Right kidney (tissue), 1 donor: ENCODE data around the gene TMEM204.

Experiments used
- DNase-seq: peaks from one replicate; pipeline ENCODE4 v3.0.0-alpha.2; 2016

TMEM204 gene

DNA sequence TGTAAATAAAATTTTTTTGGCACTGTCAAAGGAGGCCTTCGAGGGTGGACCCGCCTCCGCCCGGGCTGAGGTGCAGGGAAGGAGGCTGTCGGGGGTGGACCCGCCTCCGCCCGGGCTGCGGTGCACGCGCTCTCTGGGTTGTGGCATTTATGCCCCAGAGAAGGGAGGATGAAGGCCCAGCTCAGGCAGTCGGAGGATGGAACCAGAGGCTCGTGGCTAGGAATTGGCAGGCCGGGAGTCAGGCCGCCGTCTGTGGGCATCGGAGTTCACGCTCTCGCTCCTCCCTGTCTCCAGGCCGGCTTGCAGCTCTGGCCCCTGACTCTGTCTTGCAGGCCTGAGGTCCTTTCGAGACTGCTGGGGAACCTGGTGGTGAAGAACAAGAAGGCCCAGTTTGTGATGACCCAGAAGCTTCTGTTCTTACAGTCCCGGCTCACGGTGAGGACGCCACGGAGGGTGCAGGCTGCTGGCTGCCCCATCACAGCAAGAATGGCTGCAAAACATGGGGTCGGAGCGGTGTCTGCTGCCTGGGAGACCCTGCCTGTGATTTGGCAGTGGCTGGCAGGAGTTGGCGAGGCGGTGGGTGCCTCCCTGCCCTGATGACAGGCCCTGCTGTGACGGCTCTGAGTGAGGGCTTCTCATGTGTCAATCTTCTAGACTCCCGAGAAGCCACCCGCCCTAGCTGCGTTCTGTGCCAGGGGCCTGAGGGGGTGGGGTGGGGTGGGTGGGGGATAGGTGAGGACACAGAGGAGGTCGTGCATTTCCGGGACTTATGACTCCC is 34.4 kb upstream of the TMEM204 start:
- DNase-seq: no peak

DNA sequence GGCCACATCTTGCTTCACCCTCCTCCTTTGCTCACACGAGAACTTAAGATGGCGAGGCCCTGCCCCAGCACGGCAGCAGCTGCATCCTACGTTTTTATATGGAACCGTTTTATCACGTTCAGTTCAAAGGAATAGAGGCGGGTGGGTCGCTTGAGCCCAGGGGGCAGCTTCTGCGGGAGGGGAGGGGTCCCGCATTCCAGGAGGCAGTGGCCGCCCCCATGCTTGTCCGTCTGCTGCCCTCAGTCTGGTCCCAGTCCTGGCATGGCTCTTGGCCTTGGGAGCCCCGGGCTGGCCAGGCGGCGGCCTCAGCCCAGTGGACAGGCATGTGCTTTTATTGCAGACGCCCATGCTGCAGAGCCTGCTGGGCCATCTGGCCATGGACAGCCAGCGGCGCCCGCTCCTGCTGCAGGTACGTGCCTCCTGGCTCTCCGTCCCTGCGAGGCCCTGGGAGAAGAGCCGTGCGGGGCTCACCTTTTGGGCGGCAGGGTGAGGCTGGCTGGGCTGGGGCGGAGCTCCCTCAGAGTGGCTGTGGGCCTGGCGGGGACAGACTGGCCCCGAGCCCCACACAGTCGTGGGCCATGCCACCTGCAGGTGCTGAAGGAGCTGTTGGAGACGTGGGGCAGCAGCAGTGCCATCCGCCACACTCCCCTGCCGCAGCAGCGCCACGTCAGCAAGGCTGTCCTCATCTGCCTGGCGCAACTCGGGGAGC is 33.6 kb upstream of the TMEM204 start:
- DNase-seq: no peak

GRCh38 chr16:1500465-1501150 is 32.9 kb upstream of the TMEM204 start:
- DNase-seq: no peak

GRCh38 chr16:1501630-1502029 is 31.8 kb upstream of the TMEM204 start:
- DNase-seq: no peak

- no peak for DNase-seq
These were observed 31.1 kb upstream of the TMEM204 start for GRCh38 chr16:1502092-1503004.

DNA sequence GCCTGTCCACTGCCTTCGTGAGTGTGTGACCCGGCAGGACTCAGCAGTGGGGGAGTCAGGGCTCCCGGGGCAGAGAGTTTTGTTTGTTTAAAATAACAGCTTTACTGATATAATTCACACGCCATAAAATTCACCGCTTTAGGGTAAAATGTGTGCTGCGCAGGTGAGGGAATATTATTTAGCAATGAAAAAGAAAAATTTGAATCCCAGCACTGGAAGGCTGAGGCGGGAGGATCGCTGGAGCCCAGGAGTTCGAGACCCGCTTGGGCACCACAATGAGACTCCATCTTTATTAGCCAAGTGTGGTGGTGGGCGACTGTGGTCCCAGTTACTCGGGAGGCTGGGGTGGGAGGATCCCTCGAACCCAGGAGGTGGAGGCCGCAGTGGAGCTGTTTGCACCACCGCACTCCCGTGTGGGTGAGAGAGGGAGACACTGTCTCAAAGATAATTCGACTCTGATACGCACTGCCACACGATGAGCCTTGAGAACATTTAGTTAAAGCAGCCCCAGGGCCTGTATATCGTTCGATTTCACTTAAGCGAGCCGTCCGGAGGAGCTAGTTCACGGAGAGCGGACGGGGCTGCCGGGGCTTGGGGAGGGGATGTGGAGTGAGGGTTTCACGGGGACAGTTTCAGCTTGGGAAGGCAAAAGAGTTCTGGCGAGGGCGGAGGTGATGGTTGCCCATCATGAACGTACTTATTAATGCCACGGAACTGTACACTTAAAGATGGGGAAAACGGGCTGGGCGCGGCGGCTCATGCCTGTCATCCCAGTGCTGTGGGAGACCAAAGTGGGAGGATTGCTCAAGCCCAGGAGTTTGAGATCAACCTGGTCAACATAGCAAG is 30.1 kb upstream of the TMEM204 start:
- DNase-seq: no peak

DNA sequence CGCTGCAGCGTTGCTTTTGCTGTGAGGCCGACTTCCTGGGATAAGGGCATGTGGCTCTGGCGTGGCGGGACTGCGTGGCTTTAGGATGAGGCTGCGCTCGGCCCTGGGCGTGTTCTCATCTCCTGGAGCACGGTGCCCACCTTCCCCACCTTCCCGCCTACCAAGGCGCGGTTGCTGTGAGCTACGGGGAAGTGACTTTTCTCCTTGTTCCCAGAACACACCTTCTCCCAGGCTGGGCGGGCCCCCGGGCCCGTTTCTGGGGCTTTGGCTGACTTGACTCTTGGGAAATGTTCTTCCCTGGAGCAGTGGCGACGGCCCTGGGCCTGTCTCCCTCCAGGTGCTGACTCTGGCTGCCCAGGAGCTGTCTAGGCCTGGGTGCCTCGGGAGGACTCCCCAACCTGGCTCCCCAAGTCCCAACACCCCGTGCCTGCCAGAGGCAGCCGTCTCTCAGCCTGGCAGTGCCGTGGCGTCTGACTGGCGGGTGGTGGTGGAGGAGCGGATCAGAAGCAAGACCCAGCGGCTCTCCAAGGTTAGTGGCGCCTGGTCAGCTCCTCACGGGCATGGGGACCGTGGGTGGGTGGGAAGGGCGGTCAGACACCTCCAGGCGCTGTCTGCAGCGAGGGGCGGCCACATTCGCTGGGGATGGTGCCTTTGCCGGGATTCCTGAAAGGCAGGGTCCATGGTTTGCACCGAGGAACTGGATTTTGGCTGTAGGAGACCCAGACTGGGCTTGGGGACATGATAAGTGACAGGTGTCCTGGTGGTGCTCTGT is 28.2 kb upstream of the TMEM204 start:
- DNase-seq: no peak

DNA sequence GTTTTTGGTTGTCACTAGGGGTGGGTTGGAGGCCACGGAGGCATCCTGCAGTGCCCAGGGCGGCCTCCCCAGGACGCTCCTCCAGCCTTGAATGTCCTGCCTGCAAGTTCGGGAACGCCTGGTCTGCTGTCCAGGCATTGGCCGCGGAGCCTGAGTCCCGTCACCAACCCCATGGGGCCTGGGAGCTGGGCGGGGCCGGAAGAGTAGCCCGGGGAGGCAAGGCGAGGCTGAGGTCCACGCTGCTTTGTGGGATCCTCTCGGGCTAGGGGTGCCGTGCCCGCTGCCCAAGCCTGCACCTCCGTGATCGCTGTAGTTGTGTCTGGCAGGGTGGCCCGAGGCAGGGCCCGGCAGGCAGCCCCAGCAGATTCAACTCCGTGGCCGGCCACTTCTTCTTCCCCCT is 27.6 kb upstream of the TMEM204 start:
- no peak for DNase-seq

GRCh38 chr16:1506494-1507213 is 26.8 kb upstream of the TMEM204 start:
- no peak for DNase-seq

- DNase-seq: no peak
These were observed 24.8 kb upstream of the TMEM204 start for GRCh38 chr16:1508494-1509187.

GRCh38 chr16:1509307-1510221 is 23.9 kb upstream of the TMEM204 start:
- DNase-seq: no peak

DNA sequence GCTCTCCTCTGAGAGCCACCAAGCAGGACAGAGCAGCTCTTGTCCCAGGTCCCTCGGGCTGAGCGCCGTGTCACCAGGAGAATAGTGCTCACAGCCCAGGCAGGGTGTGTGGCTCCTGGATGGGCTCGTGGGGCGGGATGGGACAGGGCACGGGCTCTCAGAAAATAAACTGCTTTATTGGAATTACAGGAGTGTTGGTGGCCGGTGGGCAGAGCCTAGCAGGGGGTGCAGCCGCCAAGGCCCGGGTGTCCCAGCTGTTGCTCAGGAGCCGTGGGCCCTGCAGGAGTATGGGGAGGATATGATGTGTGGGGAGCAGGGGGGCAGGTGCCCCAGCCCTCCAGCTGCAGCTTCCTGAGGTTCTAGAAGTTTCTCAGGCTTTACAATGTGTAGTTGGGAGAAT is 23.2 kb upstream of the TMEM204 start:
- DNase-seq: no peak

- DNase-seq: no peak
These were observed 22.5 kb upstream of the TMEM204 start for GRCh38 chr16:1510941-1511351.

- DNase-seq: no peak
These were observed 21.6 kb upstream of the TMEM204 start for GRCh38 chr16:1511662-1512569.

DNA sequence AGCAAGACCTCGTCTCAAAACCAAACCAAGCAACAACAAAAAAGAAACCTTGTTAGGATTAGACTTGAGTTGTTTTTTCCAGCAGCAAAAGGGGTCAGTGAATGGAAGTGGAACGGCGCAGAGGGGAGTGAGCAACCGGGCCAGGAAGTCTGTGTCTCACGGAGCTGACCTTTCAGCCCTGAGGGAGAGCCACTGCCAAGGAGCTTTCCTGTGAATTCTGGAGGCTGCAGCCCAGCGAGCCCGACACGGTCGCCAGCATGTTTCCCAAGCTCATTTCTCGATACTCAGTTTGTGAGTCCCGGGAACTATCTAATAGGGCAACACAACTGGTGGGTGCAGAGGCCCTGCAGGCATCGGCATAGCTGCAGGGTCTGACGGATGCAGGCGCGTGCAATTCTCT is 20.7 kb upstream of the TMEM204 start:
- DNase-seq: no peak

DNA sequence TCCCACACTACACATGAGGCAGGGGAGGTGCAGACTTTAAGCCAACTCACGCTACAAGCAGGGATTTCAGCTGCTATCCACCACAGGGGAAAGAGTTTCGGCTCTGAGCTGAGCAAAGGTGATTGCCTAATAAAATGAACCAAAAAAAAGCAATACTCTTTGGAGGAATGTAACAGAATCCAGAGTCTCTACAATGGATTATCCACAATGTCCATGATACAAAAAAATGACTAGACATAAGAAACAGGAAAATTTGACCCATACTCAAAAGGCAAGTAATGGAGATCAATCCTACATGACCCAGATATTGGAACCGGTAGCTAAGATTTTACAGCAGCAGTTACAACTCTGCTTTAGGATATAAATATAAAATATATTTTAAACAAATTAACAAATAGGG is 19.0 kb upstream of the TMEM204 start:
- DNase-seq: no peak

- no peak for DNase-seq
These were observed 14.8 kb upstream of the TMEM204 start for GRCh38 chr16:1518626-1519135.
